ENCODE data around the gene SDSL. TPM values are rescaled to one million over a fixed set of nuclear protein-coding genes. Genes with fewer than 3 reads are reported as not detected.

SDSL gene
- total RNA-seq, 1 donor from 2014 or later = 14.5 TPM

DNA sequence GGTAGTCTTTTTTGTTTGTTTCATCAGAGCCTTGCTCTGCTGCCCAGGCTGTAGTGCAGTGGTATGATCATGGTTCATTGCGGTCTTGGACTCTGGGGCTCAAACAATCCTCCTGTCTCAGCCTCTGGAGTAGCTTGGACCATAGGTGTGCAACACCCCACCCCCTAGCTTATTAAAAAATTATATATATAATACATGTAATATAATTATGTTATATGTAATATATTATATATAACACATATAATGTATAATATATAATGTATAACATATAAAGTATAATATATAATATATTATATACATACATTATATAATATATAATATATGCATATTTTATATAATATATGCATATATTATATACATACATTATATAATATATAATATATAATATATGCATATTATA is 27.7 kb downstream of the SDSL start:
- Histone ChIP-seq H3K4me3 (ENCODE audit: low read depth, low read length) (no peak overlapping the region), H3K27me3 (ENCODE audit: control insufficient read depth, insufficient read depth, low read length) (peaks cover 13% of the 10 kb centered on the region), H3K36me3 (ENCODE audit: control insufficient read depth, insufficient read depth, low read length) (no peaks in the 10 kb centered on the region)
- DNase-seq (ENCODE audit: low read depth) = no peak
- TF ChIP-seq, protein P1, sequence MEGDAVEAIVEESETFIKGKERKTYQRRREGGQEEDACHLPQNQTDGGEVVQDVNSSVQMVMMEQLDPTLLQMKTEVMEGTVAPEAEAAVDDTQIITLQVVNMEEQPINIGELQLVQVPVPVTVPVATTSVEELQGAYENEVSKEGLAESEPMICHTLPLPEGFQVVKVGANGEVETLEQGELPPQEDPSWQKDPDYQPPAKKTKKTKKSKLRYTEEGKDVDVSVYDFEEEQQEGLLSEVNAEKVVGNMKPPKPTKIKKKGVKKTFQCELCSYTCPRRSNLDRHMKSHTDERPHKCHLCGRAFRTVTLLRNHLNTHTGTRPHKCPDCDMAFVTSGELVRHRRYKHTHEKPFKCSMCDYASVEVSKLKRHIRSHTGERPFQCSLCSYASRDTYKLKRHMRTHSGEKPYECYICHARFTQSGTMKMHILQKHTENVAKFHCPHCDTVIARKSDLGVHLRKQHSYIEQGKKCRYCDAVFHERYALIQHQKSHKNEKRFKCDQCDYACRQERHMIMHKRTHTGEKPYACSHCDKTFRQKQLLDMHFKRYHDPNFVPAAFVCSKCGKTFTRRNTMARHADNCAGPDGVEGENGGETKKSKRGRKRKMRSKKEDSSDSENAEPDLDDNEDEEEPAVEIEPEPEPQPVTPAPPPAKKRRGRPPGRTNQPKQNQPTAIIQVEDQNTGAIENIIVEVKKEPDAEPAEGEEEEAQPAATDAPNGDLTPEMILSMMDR (IDR thresholded peaks at IDR 0.05; ENCODE audit: insufficient read depth, low read length, poor library complexity, severe bottlenecking) = no peak

DNA sequence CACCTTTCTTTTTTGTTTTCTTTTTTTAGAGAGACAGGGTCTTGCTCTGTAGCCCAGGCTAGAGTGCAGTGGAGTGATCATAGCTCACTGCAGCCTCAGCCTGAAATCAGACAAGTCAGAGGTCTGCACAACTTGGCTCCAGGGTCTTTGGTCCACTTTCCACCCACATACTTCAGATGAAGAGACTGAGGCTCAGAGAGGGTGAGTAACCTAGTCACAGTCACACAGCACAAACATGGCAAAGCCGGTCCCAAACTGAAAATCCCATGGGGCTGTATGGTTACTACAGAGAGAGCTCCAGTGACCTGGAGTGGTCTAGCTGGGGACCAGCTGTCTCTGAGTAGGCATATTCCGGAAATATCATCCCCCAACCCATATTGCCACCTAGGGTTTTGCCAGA is 30.3 kb downstream of the SDSL start:
- H3K36me3 ChIP-seq (ENCODE audit: control insufficient read depth, insufficient read depth, low read length) = no peaks in the 10 kb centered on the region
- peaks cover 19% of the 10 kb centered on the region for H3K27me3 ChIP-seq (ENCODE audit: control insufficient read depth, insufficient read depth, low read length)
- TF ChIP-seq, protein P1 (IDR thresholded peaks at IDR 0.05; ENCODE audit: insufficient read depth, low read length, poor library complexity, severe bottlenecking) = no peak
- no peak for DNase-seq (ENCODE audit: low read depth)
- no peak overlapping the region for H3K4me3 ChIP-seq (ENCODE audit: low read depth, low read length)

DNA sequence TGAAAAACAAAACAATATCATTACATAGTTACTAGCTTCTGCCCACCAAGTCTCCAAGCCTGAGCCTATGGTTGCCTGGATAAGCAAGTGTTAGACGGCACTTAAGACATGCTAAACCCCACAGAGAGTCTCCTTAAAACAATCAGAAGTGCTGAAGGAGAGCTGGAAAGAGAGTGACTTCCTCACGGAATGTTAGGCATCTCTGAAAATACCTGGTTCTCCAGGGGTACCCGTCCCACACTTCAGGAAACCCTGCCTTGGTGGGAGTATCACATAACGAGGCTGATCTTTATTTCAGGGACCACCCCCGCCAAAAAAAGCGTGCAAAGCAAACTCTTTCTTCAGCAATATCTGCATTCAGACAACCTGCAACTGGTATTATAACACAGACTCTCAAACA is 31.1 kb downstream of the SDSL start:
- DNase-seq (ENCODE audit: low read depth) = no peak

DNA sequence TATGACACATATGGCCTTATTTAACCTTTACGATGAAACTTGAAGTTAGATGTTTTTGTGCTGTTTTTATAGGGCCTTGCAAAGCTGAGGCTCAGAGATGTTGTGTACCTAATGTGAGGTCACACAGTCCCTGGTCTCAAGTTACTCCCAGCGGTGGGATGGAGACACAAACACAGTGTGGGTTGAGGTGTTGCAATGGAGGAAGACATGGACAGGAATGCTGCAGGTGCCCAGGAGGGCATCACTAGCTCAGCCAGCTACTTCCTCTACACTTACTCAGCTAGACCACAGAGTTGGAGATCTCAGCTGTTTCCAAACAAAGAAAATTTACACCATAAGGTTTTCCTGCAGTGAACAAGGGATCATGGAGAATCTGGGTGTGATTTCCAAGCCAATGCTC is 34.0 kb downstream of the SDSL start:
- TF ChIP-seq, protein P1 (IDR thresholded peaks at IDR 0.05; ENCODE audit: insufficient read depth, low read length, poor library complexity, severe bottlenecking) = no peak
- Histone ChIP-seq H3K4me3 (ENCODE audit: low read depth, low read length) (no peak overlapping the region), H3K27me3 (ENCODE audit: control insufficient read depth, insufficient read depth, low read length) (peaks cover 25% of the 10 kb centered on the region), H3K36me3 (ENCODE audit: control insufficient read depth, insufficient read depth, low read length) (no peaks in the 10 kb centered on the region)
- no peak for DNase-seq (ENCODE audit: low read depth)

More for the DNA sequence above, 31.1 kb downstream of the SDSL start:
- TF ChIP-seq, protein P1 (IDR thresholded peaks at IDR 0.05; ENCODE audit: insufficient read depth, low read length, poor library complexity, severe bottlenecking) = no peak
- peaks cover 21% of the 10 kb centered on the region for H3K27me3 ChIP-seq (ENCODE audit: control insufficient read depth, insufficient read depth, low read length)
- no peak overlapping the region for H3K4me3 ChIP-seq (ENCODE audit: low read depth, low read length)
- no peaks in the 10 kb centered on the region for H3K36me3 ChIP-seq (ENCODE audit: control insufficient read depth, insufficient read depth, low read length)

DNA sequence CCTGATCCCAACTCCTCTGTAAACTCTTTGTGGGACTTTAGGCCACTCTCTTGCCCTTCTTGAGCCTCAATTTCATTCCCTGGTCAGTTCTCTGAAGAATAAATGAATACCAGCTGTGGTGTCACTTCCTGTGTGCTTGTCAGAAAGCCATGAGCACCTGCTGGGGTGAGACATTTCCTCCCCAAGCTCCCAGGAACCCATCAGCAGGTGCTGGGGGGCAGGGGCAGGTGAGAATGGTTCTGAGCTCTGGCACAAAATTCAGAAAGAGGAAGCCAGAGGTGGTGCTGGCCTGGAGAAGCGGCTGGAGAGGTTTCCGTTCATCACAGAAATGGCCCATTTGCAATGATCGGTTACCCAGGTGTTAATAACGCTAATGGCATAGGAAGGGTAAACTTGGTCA is 34.6 kb downstream of the SDSL start:
- no peak for DNase-seq (ENCODE audit: low read depth)
- Histone ChIP-seq H3K4me3 (ENCODE audit: low read depth, low read length) (no peak overlapping the region), H3K36me3 (ENCODE audit: control insufficient read depth, insufficient read depth, low read length) (no peaks in the 10 kb centered on the region), H3K27me3 (ENCODE audit: control insufficient read depth, insufficient read depth, low read length) (peaks cover 31% of the 10 kb centered on the region)
- TF ChIP-seq, protein P1 (IDR thresholded peaks at IDR 0.05; ENCODE audit: insufficient read depth, low read length, poor library complexity, severe bottlenecking) = no peak

GRCh38 chr12:113457185-113457584 is 35.0 kb downstream of the SDSL start:
- Histone ChIP-seq H3K4me3 (ENCODE audit: low read depth, low read length) (no peak overlapping the region), H3K36me3 (ENCODE audit: control insufficient read depth, insufficient read depth, low read length) (no peaks in the 10 kb centered on the region), H3K27me3 (ENCODE audit: control insufficient read depth, insufficient read depth, low read length) (peaks cover 31% of the 10 kb centered on the region)
- no peak for DNase-seq (ENCODE audit: low read depth)
- TF ChIP-seq, protein P1 (IDR thresholded peaks at IDR 0.05; ENCODE audit: insufficient read depth, low read length, poor library complexity, severe bottlenecking) = no peak

All from kidney epithelial cell (primary cell).